D341Med (cell line): ENCODE results near the gene BPIFB3.

Source experiments
- DNase-seq: peaks from one replicate; pipeline ENCODE4 v3.0.0; 2012; ENCODE audit warnings: low spot score

The BPIFB3 gene

GRCh38 chr20:33062105-33062824 lies 8.6 kb downstream of the BPIFB3 start:
- DNase-seq: no peak

- DNase-seq: no peak
Measured at GRCh38 chr20:33062825-33063149, 9.1 kb downstream of the BPIFB3 start.

DNA sequence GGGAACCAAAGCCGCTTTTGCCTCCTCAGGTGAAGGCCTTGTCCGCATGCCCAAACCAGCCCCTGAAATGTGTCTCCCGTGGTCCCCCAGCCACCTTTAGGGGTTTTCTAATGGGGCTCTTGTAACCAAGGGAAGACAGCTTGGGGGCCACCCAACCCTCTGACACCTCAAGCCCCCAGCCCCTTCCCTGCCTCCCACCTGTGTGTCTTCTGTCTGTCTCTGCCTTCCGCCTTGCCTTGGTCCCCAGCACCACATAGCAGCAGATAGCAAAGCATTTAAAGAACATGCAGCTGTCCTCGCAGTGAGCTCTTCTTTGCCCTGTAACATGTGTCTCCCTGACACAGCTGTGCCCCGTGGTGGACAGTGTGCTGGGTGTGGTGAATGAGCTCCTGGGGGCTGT lies 9.6 kb downstream of the BPIFB3 start:
- no peak for DNase-seq

DNA sequence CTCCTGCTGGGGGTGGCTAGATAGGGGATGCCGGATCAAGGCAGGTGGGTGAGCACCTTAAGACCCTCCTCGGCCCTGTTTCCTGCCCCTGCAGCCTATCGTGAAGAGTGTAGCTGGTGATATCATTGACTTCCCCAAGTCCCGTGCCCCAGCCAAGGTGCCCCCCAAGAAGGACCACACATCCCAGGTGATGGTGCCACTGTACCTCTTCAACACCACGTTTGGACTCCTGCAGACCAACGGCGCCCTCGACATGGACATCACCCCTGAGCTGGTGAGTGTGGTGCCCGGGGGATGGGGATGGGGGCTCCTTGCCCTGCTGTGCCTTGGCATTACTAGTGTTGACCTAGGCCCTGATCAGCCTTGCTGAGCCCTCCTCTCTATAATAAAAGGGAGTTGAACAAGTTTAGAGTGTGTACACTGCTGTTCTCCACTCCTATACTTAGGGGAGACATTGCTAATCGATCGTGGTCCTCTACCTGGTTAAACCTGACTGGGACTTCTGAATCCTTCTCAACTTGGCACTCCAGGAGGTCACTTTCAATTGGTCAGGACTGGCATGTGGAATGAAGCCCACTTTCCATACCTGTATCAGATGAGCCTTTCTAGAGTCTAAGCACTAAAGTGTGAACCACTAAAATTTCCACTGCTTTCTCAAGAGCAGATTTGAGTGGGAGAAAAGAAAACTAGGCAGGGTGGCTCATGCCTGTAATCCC lies 11.0 kb downstream of the BPIFB3 start:
- no peak for DNase-seq

DNA sequence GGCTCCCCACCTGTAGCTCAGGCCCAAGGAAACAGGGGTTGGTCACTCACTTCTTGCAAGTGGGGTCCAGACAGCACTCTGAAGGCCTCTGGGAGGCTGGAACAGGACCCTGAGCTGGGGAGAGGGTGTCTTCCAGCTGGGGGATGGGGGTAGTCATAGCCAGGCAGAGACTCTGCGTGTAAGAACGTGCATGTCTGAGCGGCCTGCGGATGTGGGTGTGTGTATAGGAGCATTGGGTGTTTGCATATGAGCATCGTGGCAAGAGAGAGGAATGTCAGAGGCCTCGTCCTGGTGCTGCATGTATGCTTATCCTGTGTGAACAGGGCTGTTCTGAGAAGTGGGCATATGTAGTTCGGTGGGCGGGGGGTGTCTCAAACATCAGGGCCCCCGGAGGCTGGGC lies 12.1 kb downstream of the BPIFB3 start:
- no peak for DNase-seq

GRCh38 chr20:33067806-33068205 lies 14.1 kb downstream of the BPIFB3 start:
- DNase-seq: no peak

DNA sequence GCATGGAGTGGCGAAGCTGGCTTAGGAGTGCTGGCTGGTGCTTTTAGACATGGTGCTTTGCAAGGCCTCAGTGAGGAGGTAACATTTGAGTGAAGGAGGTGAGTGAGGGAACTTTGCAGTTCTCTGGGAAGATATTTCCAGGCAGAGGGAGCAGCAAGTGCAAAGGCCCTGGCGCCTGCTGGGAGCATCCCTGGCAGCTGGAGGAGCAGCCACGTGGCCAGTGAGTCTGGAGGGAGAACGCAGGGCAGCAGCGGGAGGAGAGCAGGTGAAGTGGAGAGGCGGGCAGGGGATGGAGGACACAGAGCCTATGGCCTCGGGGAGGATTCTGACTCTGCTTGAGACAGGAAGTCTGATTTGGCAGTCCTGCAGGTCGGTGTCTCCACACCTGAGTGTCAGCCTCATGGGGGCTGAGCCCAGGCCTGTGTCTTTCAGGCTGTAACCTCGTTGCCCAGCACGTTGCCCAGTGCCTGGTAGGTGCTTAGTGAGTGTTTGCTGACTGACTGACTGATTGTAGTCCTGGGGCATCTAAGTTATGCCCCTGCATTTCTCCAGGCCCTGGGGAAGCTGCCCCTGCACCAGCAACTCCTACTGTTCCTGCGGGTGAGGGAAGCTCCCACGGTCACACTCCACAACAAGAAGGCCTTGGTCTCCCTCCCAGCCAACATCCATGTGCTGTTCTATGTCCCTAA lies 14.7 kb downstream of the BPIFB3 start:
- DNase-seq: no peak

- no peak for DNase-seq
Measured at GRCh38 chr20:33069673-33070072, 16.0 kb downstream of the BPIFB3 start.

- no peak for DNase-seq
Measured at GRCh38 chr20:33070111-33071053, 16.7 kb downstream of the BPIFB3 start.

DNA sequence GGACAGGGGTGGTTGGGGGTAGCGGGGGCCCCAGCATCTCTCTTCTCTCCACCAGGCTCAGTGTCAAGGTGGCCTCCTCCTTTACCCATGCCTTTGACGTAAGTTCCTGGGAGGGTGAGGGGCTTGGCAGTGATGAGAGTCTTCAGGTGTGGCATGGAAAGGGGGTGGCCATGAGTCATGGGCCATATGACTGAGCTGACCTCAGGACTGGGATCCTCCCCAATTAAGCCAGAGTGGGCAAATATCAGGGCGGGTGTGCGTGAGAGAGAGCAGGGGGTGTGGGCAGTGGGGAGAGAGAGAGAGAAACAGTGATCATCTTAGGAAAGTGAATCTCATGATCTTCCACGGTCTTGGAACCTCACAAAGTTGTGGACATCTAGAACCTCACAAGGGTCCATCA lies 17.5 kb downstream of the BPIFB3 start:
- no peak for DNase-seq

- no peak for DNase-seq
Measured at GRCh38 chr20:33072362-33072761, 18.7 kb downstream of the BPIFB3 start.

DNA sequence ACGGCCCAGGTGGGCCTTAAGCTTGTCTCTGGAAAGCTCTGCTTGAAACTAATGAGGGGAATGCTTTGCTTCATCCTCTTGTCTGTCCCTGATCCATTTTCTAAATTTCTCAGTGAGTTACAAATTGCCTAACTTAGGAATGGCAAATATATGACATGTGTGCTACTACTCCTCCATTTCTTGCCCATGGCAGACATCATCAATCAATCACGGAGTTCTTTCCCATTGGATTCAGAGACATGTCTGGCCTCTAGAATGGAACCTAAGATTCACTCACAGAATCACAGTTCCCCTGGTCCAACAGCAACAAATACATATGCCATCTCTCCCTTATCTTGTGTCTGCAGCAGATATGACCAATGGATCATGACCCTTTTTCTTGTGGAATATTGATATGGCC lies 19.1 kb downstream of the BPIFB3 start:
- DNase-seq: no peak

- DNase-seq: no peak
Measured at GRCh38 chr20:33074675-33075074, 21.0 kb downstream of the BPIFB3 start.

DNA sequence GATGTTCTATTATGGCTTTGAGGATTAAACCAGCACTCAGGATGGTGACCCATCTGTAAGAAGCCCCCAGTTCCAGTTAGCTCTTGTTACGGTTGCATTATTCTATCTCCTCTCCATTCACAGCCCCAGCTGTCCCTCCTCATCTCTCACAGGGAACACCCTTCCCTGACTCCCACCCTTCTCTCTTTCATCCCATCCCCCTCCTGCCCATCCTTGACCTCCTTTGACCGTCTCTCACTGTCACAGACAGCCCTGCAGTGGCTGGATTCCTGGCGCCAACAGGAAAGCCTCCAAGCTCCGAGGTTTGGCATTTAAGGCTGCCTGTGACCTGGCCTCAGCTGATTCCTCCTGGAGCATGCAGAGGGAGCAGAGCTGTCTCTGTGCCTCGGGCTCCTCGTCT lies 21.6 kb downstream of the BPIFB3 start:
- DNase-seq: no peak

DNA sequence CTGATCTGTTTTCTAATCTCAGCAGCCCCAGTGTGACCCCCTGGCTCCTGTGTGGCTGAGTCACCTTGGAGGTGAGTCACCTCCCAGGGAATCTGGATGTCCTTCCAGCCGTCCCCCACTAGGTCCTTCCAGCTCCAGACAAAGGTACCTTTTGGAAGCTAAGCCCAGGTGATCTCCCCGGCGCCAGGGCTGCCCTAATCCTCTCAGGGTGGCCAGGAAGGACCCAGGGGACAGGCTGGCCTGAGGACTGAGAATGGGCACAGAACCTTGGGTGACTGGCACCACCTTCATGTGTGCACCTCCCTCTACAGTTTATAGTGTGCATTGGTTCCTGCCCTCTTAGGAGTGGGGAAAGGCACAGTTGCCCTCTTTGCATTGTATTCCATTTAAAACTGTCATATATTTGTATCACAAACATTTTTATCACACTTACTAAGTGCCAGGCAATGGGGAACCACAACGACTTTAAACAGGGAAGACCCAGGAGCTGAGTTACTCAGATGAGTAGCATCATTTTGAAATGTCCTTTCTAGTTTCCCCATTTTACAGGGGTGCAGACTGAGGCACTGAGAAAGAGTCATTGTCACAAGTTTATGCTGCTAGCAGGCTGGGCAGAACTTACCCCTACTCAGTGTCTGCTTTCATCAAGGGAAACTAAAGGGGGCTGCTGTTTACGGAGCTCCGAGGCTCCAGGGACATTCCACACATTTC lies 23.1 kb downstream of the BPIFB3 start:
- DNase-seq: peak; percentile 60

DNA sequence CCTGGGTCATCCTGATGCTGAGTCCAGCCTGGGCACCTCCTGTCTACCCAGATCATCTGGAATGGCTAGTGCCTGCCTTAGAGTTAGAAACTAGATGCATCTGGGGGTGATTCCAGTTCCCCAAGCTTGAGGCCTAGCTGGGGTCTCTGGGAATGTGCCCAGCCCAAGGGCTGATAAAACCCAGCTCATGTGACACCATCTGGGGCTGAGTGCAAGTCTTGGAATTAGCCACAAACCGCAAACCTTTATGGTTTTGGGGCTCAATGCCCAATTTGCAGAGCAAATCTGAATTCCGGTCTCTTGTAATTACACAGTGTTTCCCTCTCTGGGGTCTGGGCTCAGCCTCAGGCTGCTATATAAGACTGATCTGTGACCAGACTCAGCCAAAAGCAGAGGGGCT lies 25.6 kb downstream of the BPIFB3 start, which contains the start of gene BPIFB4:
TSS of gene BPIFB4 (plus strand) at position 385 of the 400 bp plus-strand sequence. CDS start 1,884 bp downstream, outside the sequence.
- no peak for DNase-seq

- DNase-seq: no peak
Measured at GRCh38 chr20:33081411-33082154, 27.9 kb downstream of the BPIFB3 start.

DNA sequence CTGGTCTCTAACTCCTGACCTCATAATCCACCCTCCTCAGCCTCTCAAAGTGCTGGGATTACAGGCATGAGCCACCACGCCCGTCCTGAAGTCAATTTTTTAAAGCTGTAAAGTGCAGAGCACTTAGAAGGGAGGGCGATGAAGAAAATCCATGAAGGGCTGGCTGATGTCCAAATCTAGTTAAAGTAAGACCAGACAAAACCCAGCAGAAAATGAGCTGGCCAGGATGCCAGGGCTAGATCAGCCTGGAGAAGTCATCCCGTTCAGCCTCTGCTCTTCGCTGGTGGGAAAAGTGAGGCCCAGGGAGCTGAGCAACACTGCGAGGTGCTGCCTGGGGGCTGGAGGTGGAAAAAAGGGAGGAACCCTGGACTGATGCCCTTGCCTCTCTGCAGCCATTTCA lies 28.8 kb downstream of the BPIFB3 start:
- DNase-seq: no peak

DNA sequence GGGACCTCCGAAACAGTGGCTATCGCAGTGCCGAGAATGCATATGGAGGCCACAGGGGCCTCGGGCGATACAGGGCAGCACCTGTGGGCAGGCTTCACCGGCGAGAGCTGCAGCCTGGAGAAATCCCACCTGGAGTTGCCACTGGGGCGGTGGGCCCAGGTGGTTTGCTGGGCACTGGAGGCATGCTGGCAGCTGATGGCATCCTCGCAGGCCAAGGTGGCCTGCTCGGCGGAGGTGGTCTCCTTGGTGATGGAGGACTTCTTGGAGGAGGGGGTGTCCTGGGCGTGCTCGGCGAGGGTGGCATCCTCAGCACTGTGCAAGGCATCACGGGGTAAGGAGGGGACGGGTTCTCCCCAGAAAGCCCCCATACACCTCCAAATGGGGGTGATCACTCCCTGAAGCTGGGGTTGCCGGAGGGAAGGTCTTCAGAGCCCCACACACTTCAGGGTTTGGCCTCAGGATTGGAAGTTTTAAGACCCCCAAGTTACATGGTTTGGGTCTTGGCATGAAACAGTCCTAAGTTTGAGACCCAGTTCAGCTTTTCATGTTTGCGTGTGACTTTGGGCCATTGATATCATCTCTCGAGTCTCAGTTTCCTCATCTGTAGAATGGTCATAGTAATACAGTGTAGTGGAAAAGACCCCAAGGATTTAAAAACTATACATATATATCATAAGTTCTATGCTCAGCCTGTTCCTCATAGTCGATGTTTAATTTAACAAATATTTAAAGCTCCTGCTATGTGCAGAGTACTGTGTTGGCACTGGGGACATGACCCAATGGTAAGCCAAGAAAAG lies 30.0 kb downstream of the BPIFB3 start:
- no peak for DNase-seq

DNA sequence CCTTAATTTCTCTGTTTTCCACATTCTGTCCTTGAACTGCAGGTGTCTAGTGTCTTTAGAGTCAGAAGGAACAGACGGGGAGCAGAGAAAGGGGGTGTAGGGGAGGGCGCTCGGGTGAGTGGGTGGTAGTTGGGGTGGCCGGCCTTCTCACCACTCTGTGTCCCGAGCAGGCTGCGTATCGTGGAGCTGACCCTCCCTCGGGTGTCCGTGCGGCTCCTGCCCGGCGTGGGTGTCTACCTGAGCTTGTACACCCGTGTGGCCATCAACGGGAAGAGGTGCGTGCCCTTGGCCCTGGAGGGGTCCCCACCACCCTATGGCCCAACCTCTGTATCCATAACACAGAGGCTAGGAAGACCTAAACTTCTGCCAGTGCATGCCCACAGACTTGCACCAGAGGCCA lies 31.0 kb downstream of the BPIFB3 start:
- DNase-seq: no peak
